Dendritic cell treated with granulocyte-macrophage colony-stimulating factor and Interleukin-4, amounts not matched to agents 40 ng/mL and 50 ng/mL, for 4 days (primary cell): ENCODE measurements around the gene RAB6B.

Experiments
- H3K27ac Mint-ChIP-seq: one replicate; pipeline ENCODE4 v1.8.0; 2022; ENCODE audit warnings: mild to moderate bottlenecking, mixed read lengths
- H3K27me3 Mint-ChIP-seq: one replicate; pipeline ENCODE4 v1.8.0; 2022; ENCODE audit warnings: mild to moderate bottlenecking, mixed read lengths
- H3K36me3 Mint-ChIP-seq: one replicate; pipeline ENCODE4 v1.8.0; 2022; ENCODE audit warnings: low read depth, mixed read lengths
- H3K4me1 Mint-ChIP-seq: one replicate; pipeline ENCODE4 v1.8.0; 2022; ENCODE audit warnings: low read depth, mixed read lengths
- H3K4me3 Mint-ChIP-seq: one replicate; pipeline ENCODE4 v1.8.0; 2022; ENCODE audit warnings: mild to moderate bottlenecking, moderate library complexity, mixed read lengths
- H3K9me3 Mint-ChIP-seq: one replicate; pipeline ENCODE4 v1.8.0; 2022; ENCODE audit warnings: mixed read lengths
- intact Hi-C: fragments of 100-400 bp; cut with micrococcal nuclease; formaldehyde crosslinking; loops from one replicate; pipeline ENCODE4 v1.15.0; 2022

RAB6B gene

DNA sequence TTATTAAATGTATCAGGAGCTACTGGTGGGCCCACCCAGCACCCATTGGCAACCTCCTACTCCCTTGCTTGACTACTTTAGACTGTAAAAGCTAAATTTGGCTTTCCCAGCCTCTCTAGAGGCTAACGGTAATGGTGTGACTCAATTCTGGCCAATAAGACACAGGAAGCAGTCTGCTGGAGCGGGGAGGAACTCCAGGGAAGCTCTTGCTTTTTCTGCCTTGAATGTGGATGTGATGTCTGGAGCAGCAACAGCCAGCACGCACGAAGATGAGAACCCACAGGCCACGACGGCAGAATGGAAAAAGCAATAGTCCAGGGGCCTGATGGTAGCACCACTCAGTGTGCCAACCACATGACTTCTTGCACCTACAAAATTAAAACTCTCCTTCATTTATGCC is 39.9 kb downstream of the RAB6B start:
- no peaks in the 10 kb centered on the region for H3K36me3 Mint-ChIP-seq
- peaks cover 9% of the 10 kb centered on the region for H3K4me1 Mint-ChIP-seq
- no peaks in the 10 kb centered on the region for H3K27me3 Mint-ChIP-seq
- no peak overlapping the region for H3K27ac Mint-ChIP-seq
- H3K9me3 Mint-ChIP-seq, result no peaks in the 10 kb centered on the region
- intact Hi-C loops, result no loop called here
- no peak overlapping the region for H3K4me3 Mint-ChIP-seq

DNA sequence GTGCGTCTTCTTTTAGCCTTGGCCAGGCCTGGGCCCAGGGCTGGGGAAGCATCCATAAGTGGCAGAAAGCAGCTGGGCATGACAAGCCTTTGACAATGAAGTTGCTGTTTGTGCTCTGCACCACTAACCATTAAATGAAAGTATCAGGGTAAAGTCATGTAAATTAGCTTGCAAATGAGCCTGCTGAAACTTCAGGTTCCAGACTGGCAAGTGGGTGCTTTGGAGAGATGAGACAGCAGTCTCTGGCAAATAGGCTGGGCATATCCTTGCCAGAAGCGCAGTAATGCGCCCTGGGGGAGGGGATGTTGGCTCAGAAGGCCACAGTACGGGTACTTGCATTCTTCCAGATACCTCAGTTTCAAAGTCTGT is 40.7 kb downstream of the RAB6B start:
- intact Hi-C loops, result no loop called here
- Mint-ChIP-seq H3K4me3 (no peak overlapping the region), H3K36me3 (no peaks in the 10 kb centered on the region), H3K4me1 (peaks cover 9% of the 10 kb centered on the region), H3K9me3 (no peaks in the 10 kb centered on the region), H3K27me3 (no peaks in the 10 kb centered on the region), H3K27ac (no peak overlapping the region)

DNA sequence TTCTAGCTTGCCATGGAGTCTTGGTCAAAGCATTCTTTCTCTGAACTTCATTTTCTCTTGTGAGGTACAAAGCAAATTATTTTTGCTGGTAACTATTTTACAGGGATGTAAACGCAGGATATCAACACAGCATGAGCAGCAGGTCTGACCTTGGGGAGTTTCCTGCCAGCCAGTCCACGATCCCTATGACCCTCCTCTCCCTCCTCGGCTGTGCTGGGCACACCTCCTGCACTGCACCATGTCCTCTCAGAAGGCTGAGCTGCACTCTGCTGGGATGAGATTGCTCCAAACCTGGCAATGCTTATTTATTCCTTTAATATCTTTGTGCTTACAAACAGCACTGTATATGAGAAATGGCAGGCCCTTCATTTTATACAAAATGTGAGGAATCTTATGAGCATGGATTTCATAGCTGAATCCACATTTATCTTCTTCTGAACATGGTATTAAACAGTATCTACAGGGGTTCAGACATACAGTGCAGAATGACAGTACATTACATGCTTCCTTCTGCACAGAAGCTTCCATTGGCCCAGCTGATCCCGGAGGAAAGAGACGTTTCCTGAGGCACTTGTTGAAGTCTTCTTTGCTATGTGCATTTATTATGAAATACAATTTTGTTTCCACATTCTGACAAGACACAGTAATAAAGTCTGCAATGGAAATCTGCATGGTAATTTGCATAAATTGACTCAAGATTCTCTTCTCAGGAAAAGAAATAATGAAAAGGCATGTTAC is 41.2 kb downstream of the RAB6B start:
- Mint-ChIP-seq H3K4me1 (peaks cover 9% of the 10 kb centered on the region), H3K9me3 (no peaks in the 10 kb centered on the region), H3K4me3 (no peak overlapping the region), H3K27me3 (no peaks in the 10 kb centered on the region), H3K36me3 (no peaks in the 10 kb centered on the region), H3K27ac (no peak overlapping the region)
- intact Hi-C loops, result no loop called here

DNA sequence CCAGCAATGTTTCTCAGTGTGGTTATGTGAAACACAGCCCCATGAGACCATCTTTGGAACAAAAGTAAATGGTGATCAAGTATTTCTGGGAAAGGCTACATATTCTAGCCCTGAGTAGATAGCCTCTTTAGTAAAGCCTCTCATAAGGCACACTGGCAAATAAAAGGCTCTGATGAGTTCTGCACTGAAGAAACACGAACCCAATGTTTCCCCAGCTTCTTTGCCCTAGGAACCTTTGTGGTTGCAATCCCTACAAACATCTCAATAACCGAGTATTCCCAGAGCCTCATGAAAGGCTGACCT is 41.8 kb downstream of the RAB6B start:
- Mint-ChIP-seq H3K27me3 (no peaks in the 10 kb centered on the region), H3K27ac (no peak overlapping the region), H3K4me3 (no peak overlapping the region), H3K9me3 (no peaks in the 10 kb centered on the region), H3K4me1 (peaks cover 9% of the 10 kb centered on the region), H3K36me3 (no peaks in the 10 kb centered on the region)
- intact Hi-C loops, result no loop called here

DNA sequence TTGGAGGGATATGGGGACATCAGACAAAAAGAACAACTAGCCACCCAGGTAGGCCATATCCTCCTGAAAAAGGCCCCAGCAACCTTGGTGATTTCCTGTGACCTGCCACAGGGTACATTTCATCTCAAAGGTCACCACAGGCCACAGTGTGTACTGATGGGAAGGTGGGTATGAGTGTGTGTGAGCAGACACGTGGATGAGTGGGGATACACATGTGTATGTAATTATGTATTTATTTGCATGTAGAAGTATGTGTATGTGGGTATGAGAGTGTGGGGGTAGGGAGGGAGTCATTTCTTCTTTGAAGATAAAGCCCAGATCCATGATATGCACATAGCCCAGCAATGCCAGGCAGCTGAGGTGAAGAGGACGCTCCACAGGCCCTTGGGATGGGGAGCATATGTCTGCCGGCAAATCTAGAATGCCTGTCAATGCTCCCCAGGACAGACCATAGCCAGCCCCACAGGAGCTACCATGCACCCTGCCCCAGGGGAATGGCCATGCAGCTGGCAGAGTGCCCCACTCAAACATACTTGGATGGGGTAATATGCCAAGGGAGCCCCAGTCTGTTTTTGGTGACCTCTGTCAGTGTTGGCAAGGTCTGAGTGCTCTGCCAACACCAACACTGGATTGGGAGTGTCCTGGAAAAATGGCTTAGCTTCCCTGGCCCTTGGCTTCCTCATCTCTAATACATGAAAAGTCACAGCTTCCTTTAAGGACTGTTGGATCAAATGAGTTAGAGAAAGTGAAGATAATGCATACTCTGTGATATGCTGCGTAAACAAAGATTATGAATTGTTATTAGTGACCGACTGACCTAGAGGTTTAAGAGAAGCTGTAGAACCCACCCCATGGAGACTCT is 42.4 kb downstream of the RAB6B start:
- Mint-ChIP-seq H3K4me1 (peaks cover 9% of the 10 kb centered on the region), H3K4me3 (no peak overlapping the region), H3K27me3 (no peaks in the 10 kb centered on the region), H3K9me3 (no peaks in the 10 kb centered on the region), H3K36me3 (no peaks in the 10 kb centered on the region), H3K27ac (no peak overlapping the region)
- intact Hi-C loops, result no loop called here

DNA sequence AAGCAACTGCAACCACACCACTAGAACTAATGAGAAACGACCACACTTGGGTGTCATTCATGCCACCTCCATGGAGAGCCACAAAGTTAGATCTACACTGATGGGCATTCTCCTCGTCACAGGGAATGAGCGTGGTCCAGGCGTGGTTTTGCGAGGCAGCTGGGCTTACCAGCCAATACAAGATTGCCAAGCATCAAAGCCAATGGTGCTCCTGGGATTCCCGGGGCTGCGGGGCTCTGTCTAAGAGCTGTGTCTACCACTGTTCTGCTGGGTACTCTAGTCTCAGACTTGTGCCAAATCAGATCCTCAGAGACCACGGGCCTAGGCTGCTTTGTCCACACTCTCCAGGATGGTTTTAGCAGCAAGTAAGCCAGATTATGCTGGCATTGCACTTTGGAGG is 43.8 kb downstream of the RAB6B start:
- peaks cover 2% of the 10 kb centered on the region for H3K27me3 Mint-ChIP-seq
- H3K4me1 Mint-ChIP-seq, result no peaks in the 10 kb centered on the region
- H3K9me3 Mint-ChIP-seq, result no peaks in the 10 kb centered on the region
- no peak overlapping the region for H3K27ac Mint-ChIP-seq
- H3K36me3 Mint-ChIP-seq, result no peaks in the 10 kb centered on the region
- no peak overlapping the region for H3K4me3 Mint-ChIP-seq
- intact Hi-C loops, result no loop called here

DNA sequence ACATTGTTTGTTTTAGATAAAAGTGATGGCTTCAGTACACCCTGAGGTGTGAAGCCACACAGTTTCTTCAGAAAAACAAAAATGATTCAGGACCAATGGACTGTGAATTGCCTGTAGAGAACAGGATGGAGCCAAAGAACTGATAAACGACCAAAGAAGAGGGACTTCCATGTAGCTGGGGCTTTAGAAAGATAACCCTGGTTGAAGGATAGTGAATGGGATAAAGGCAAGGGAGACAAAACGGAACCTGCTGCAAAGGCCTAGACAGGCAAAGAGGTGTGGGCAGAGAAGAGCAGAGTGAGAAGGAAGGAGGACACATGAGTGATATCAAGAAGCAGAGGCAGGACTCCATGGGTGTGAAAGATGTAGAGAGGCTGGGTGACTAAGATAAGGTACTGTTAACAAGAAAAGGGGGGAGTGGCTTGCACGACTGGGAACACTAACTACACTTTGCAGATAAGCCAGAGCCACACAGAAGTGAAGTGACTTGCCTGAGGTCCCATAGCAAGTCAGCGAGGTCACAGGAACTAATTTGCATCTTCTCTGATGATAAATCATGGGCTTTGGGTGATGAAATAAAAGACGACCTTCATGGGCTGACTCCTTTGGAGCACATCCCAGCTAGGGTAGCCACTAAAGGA is 44.3 kb downstream of the RAB6B start:
- H3K27ac Mint-ChIP-seq, result no peak overlapping the region
- no peaks in the 10 kb centered on the region for H3K36me3 Mint-ChIP-seq
- no peak overlapping the region for H3K4me3 Mint-ChIP-seq
- no peaks in the 10 kb centered on the region for H3K9me3 Mint-ChIP-seq
- intact Hi-C loops, result no loop called here
- no peaks in the 10 kb centered on the region for H3K4me1 Mint-ChIP-seq
- H3K27me3 Mint-ChIP-seq, result peaks cover 3% of the 10 kb centered on the region

DNA sequence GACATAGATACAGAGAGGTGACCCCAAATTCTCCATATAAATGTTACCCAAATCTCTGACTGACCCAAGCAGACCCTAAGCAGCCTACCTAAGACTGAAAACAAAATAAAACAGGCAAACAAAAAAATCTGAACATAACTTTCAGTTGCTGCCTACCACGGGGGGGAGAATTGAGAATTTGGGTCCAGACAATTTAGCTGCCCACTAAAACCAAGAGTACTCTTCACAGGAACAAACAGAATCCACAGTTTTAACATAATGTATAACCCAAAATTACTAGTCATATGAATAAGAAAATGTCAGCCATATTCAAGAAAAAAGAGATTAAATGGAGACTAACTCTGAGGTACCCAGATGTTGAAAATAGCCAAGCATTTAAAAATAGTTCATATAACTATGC is 45.6 kb downstream of the RAB6B start:
- H3K4me3 Mint-ChIP-seq, result no peak overlapping the region
- no peak overlapping the region for H3K27ac Mint-ChIP-seq
- intact Hi-C loops, result no loop called here

DNA sequence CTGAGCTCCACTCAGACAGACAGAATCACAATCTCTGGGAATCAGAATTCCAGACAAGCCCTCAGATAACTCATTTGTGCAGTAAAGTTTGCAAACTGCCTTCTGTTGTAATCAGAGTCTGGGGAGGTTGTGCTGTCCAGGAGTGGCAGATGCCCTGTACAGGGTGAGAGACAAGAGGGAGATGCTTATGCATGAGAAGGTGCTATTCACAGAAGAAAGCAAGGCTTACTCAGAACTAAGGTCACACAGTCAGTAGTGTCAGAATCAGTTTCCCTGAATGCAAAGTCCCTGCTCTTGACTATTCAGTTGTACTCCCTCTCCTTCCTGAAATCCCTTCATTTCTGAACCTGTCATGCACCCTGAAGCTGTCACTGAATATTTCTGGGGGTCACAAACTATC is 46.3 kb downstream of the RAB6B start:
- Mint-ChIP-seq H3K4me3 (no peak overlapping the region), H3K9me3 (no peaks in the 10 kb centered on the region), H3K4me1 (no peaks in the 10 kb centered on the region), H3K36me3 (no peaks in the 10 kb centered on the region), H3K27me3 (peaks cover 6% of the 10 kb centered on the region), H3K27ac (no peak overlapping the region)
- intact Hi-C loops, result no loop called here

More for the DNA sequence above, 45.6 kb downstream of the RAB6B start:
- Mint-ChIP-seq H3K36me3 (no peaks in the 10 kb centered on the region), H3K4me1 (no peaks in the 10 kb centered on the region), H3K27me3 (peaks cover 4% of the 10 kb centered on the region), H3K9me3 (no peaks in the 10 kb centered on the region)

DNA sequence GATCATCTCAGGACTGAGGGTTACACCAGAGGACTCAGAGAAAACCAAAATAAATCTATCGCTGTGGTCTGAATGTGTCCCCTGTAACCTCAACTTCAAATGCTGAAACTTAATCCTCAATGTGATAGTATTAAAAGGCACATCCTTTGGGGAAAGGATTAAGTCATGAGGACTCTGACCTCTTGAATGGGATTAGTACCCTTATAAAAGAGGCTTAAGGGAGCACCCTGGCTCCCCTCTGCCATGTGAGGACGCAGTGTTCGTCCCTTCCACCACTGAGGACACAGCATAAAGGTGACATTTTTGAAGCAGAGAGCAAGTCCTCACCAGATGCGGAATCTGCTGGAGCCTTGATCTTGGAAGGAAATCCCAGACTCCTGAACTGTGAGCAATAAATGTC is 50.6 kb downstream of the RAB6B start:
- Mint-ChIP-seq H3K4me3 (no peak overlapping the region), H3K36me3 (no peaks in the 10 kb centered on the region), H3K4me1 (no peaks in the 10 kb centered on the region), H3K27me3 (peaks cover 6% of the 10 kb centered on the region), H3K27ac (no peak overlapping the region), H3K9me3 (no peaks in the 10 kb centered on the region)
- intact Hi-C loops, result no loop called here

DNA sequence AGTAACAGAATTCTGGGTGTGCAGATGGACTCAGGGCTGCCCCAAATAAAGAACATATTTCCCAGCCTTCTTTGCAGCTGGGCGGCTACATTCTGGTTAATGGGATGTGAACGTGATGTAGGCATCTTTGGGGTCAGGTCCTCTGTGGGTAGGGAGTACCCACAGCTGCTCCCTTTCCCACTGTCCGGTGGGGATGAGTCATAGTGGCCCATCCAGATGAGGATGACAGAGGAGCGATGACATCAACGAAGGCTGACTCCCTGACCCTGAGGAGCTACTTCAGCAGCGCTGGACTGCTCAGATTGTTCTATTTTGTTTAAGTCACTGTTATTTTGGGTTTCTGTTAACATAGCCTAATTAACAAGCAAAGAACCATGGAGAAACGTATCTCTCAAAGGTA is 52.0 kb downstream of the RAB6B start:
- Mint-ChIP-seq H3K4me1 (no peaks in the 10 kb centered on the region), H3K4me3 (no peak overlapping the region), H3K27me3 (peaks cover 6% of the 10 kb centered on the region), H3K27ac (no peak overlapping the region), H3K9me3 (no peaks in the 10 kb centered on the region), H3K36me3 (no peaks in the 10 kb centered on the region)
- intact Hi-C loops, result no loop called here

DNA sequence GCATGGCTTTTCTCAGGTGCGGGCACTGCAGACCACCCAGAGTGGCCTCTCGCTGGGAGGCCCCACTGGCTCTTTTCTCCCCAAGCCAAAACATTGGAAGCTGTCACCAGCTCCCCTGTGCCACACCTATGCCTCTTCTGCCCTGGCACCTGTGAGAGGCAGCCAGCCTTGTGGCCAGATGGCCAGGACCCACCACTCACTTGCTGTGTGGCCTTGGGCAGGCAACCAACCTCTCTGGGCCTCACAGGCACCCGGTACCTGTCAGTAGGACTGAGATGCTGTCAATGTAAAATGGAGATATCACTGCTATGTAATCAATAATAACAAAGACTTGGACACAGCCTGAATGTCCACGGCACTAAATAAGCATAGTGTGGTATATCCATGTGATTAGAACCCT is 53.5 kb downstream of the RAB6B start:
- Mint-ChIP-seq H3K36me3 (no peaks in the 10 kb centered on the region), H3K4me1 (no peaks in the 10 kb centered on the region), H3K9me3 (no peaks in the 10 kb centered on the region), H3K27me3 (peaks cover 3% of the 10 kb centered on the region), H3K27ac (no peak overlapping the region), H3K4me3 (no peak overlapping the region)
- intact Hi-C loops, result no loop called here

DNA sequence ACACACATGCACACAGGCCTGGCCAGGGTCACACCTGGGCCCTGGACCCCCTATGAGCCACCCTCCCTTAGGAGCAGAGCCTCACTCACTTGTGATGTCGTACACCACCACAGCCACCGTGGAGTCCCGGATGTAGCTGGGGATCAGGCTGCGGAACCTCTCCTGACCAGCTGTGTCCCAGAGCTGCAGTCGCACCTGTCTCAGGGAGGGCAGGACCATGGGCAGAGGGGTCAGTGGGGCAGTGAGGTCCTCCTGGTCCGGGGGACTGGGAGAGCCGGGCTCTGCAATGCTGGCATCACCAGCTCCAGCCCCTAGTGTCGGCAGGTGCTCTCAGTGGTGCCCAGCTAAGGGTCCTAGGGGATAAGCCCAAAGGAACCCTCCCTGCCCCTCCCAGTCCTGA is 54.5 kb downstream of the RAB6B start:
- peaks cover 1% of the 10 kb centered on the region for H3K27me3 Mint-ChIP-seq
- H3K4me3 Mint-ChIP-seq, result no peak overlapping the region
- H3K4me1 Mint-ChIP-seq, result no peaks in the 10 kb centered on the region
- no peaks in the 10 kb centered on the region for H3K36me3 Mint-ChIP-seq
- H3K27ac Mint-ChIP-seq, result no peak overlapping the region
- H3K9me3 Mint-ChIP-seq, result no peaks in the 10 kb centered on the region
- intact Hi-C loops, result no loop called here

DNA sequence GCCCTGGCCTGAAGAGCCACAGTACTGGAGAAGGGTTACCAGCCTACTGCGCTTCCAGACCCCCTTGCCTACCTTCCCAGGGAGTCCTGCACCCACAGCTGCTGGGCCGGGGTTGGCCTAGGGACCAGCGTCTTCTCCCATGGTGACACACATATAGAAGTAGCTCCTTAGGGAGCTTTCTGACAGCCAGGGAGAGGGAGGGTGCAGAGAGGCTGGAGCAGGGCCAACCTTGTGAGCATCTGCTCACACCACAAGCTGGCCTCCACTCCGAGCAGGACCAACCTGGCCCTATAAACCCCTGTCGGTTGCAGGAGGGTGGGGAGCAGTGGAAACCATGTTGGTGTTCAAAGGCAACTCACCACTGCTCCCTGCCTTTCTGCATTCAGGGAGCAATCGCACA is 54.9 kb downstream of the RAB6B start:
- Mint-ChIP-seq H3K27me3 (peaks cover 1% of the 10 kb centered on the region), H3K4me1 (no peaks in the 10 kb centered on the region), H3K9me3 (no peaks in the 10 kb centered on the region), H3K4me3 (no peak overlapping the region), H3K27ac (no peak overlapping the region), H3K36me3 (no peaks in the 10 kb centered on the region)
- intact Hi-C loops, result no loop called here
